Measurements from ENCODE around the gene SELENON. TPM values are rescaled to one million over a fixed set of nuclear protein-coding genes. Genes with fewer than 3 reads are reported as not detected.

SELENON gene
- total and polyA plus RNA-seq, 9 of the 15 experiments (the other 6 are each of a cell fraction or from before 2014, with no cell fraction given) = 0.43 to 26.7 (median 7.0) TPM

- no peaks in the 10 kb centered on the region for H3K27me3 ChIP-seq (ENCODE audit: control insufficient read depth in 2 of 2, insufficient read depth in 2 of 2, low read length in 2 of 2)
- H3K9me3 ChIP-seq (replicated peaks; ENCODE audit: control insufficient read depth, insufficient read depth, low read depth, low read length) = no peaks in the 10 kb centered on the region
- peaks cover 34% of the 10 kb centered on the region for H3K36me3 ChIP-seq (ENCODE audit: control insufficient read depth, insufficient read depth, low read length)
- in situ Hi-C loops (cut with MboI) (loop anchor here (5.0 kb wide), 1 partner anchor 71 kb away; no protein-coding TSS in a partner anchor), intact Hi-C loops (cut with micrococcal nuclease) (loop anchor here (5.0 to 10.0 kb wide), 2 partner anchors 66 to 174 kb away; partner anchors contain the start of gene PAFAH2)
- H3K4me1 ChIP-seq (replicated peaks in 1 of 2; ENCODE audit: control insufficient read depth in 2 of 2, insufficient read depth in 2 of 2, low read length in 2 of 2) = peaks cover 37 to 53% of the 10 kb centered on the region in 2 experiments
- H3K9ac ChIP-seq (ENCODE audit: insufficient read depth in 1 of 2, low read depth in 2 of 2, low read length in 2 of 2) = peak overlapping the region; percentile 92 to 99
- peak overlapping the region; percentile 90; the same call in 1 of the 2 replicates for H2AFZ ChIP-seq (ENCODE audit: low read depth, low read length)
- peaks cover 64% of the 10 kb centered on the region for H3K79me2 ChIP-seq (ENCODE audit: control insufficient read depth, insufficient read depth, low read length)
- DNase-seq (ENCODE audit: extremely low read depth in 1 of 4, low spot score in 3 of 4) = peak in 1 of 4 experiments; percentile 33
- CTCF ChIA-PET (ENCODE audit: low intra/inter-chr PET ratio) = no interaction called here
- H3K27ac ChIP-seq (ENCODE audit: extremely low read depth, low read depth, low read length) = peak overlapping the region; percentile 91
- peaks cover 16% of the 10 kb centered on the region for H4K20me1 ChIP-seq (replicated peaks; ENCODE audit: control insufficient read depth, insufficient read depth, low read length)
- WGBS (ENCODE audit: insufficient coverage, low coverage, missing lambda C conversion rate) = 12% methylated on average over 10 of the region's 10 CpGs
- no peak for FAIRE-seq
- no peak for ATAC-seq
- H3K9me1 ChIP-seq (ENCODE audit: control insufficient read depth, insufficient read depth, low read length) = no peaks in the 10 kb centered on the region
- POLR2A ChIA-PET = interaction anchor here (0.6 to 6.2 kb wide), 6 partner anchors 10 to 281 kb away, joined by 3 to 56 read pairs (median 4); no protein-coding TSS in a partner anchor
- TSS peak; percentile 63 for BruUV-seq (replicated peaks)
- peak overlapping the region; percentile 67 for H3K4me3 ChIP-seq
- H3K4me2 ChIP-seq (ENCODE audit: insufficient read depth, low read length) = peak overlapping the region; percentile 89
- TF ChIP-seq SREBF2 (CRISPR knock-in tag; IDR thresholded peaks at IDR 0.05) = 0 out of 2 replicates have a peak, but pooled peaks have one; percentile 28
- TF ChIP-seq POLR2A (conservative IDR thresholded peaks at IDR 0.05) = 0 out of 2 replicates have a peak, but pooled peaks have one; percentile 6
- TF ChIP-seq PHB (CRISPR knock-in tag; IDR thresholded peaks at IDR 0.05) = 0 out of 2 replicates have a peak, but pooled peaks have one; percentile 70
- TF ChIP-seq HNRNPUL1 (IDR thresholded peaks at IDR 0.05; ENCODE audit: low read length) = 0 out of 2 replicates have a peak, but pooled peaks have one; percentile 3
- TF ChIP-seq ZNF436 (CRISPR knock-in tag; IDR thresholded peaks at IDR 0.05) = no peak
- 0 out of 2 replicates have a peak, but pooled peaks have one; percentile 26 for TF ChIP-seq SP1 (CRISPR knock-in tag; IDR thresholded peaks at IDR 0.05)
- TF ChIP-seq CBFB (CRISPR knock-in tag; IDR thresholded peaks at IDR 0.05) = 0 out of 2 replicates have a peak, but pooled peaks have one; percentile 14
- TF ChIP-seq POLR2B (IDR thresholded peaks at IDR 0.05; ENCODE audit: low read depth, partially characterized antibody) = peak; percentile 15
- TF ChIP-seq LEF1 (IDR thresholded peaks at IDR 0.05) = no peak
- 0 out of 2 replicates have a peak, but pooled peaks have one; percentile 43 for TF ChIP-seq SUPT5H (IDR thresholded peaks at IDR 0.05)
- TF ChIP-seq ZNF146 (CRISPR knock-in tag; IDR thresholded peaks at IDR 0.05; ENCODE audit: unreplicated experiment) = no peak
- TF ChIP-seq KAT7 (CRISPR knock-in tag; IDR thresholded peaks at IDR 0.05; ENCODE audit: borderline replicate concordance) = no peak
- TF ChIP-seq ELF4 (CRISPR knock-in tag; IDR thresholded peaks at IDR 0.05) = no peak
- peak; percentile 53; the same call in 1 of the 2 replicates for TF ChIP-seq PHB2 (IDR thresholded peaks at IDR 0.05; ENCODE audit: low read depth)
- no peak for TF ChIP-seq TCF3 (CRISPR knock-in tag; IDR thresholded peaks at IDR 0.05)
- TF ChIP-seq NKRF (IDR thresholded peaks at IDR 0.05; ENCODE audit: borderline replicate concordance) = peak; percentile 10; the same call in 1 of the 2 replicates
- peak; percentile 11 for TF ChIP-seq SNRNP70 (optimal IDR thresholded peaks at IDR 0.05; ENCODE audit: low read depth, low read length)
- TF ChIP-seq ZBTB49 (CRISPR knock-in tag; IDR thresholded peaks at IDR 0.05; ENCODE audit: borderline replicate concordance) = no peak
- peak; percentile 29 for TF ChIP-seq SAP30 (IDR thresholded peaks at IDR 0.05; ENCODE audit: borderline replicate concordance, insufficient read depth, low read depth, low read length, poor library complexity, severe bottlenecking)
- TF ChIP-seq SPI1 (IDR thresholded peaks at IDR 0.05; ENCODE audit: borderline replicate concordance, low read depth, low read length) = peak; percentile 84
These were observed 21.1 kb downstream of the SELENON start for GRCh38 chr1:25821112-25821476.

Data from K562 (cell line).